Erythroblast (primary cell): ENCODE results near the gene REPS2.

Experiments used
- GATA1 ChIP-seq: IDR thresholded peaks from 2 replicates; pipeline ENCODE4 v1.6.1; 2011; ENCODE audit warnings: low read depth, mild to moderate bottlenecking, control low read depth, low read length, moderate library complexity
- POLR2A ChIP-seq: IDR thresholded peaks from 2 replicates; pipeline ENCODE4 v1.6.1; 2011; ENCODE audit warnings: mild to moderate bottlenecking, low read length

GRCh38 chrX:16971694-16972093 lies 25.2 kb downstream of the REPS2 start:
- TF ChIP-seq POLR2A, result no peak
- TF ChIP-seq GATA1, result no peak
